CD8-positive, alpha-beta memory T cell (primary cell): Measurements from ENCODE around the gene SIDT1. TPM values are rescaled to one million over a fixed set of nuclear protein-coding genes. Genes with fewer than 3 reads are reported as not detected.

Source experiments
- CTCF ChIA-PET: fragments of 350-600 bp; sonication (Branson Sonifier 250); formaldehyde crosslinking; loops from one replicate; lab custom pipeline; 2021; ENCODE audit warnings: antibody characterized with exemption; lab: Charles Lee
- POLR2A ChIA-PET: fragments of 350-600 bp; sonication (Branson Sonifier 250); formaldehyde crosslinking; loops from one replicate; lab custom pipeline; 2021; ENCODE audit warnings: antibody characterized with exemption; lab: Charles Lee
- DNase-seq, 5 donors: peaks; one replicate each; pipeline versions ENCODE4 v3.0.0 to v3.0.0-alpha.2; 2020 to 2022; ENCODE audit warnings: mixed read lengths in 1 of 5
- H3K27ac ChIP-seq: one replicate; pipeline ENCODE4 v1.7.0; 2013; ENCODE audit warnings: low read depth, mild to moderate bottlenecking, low read length, moderate library complexity
- H3K27me3 ChIP-seq: 2 replicates; pipeline ENCODE4 v1.7.0; 2013; ENCODE audit warnings: low read length, mild to moderate bottlenecking; ENCODE audit not compliant: insufficient read depth, poor library complexity, severe bottlenecking
- H3K36me3 ChIP-seq: 2 replicates; pipeline ENCODE4 v1.7.0; 2013; ENCODE audit warnings: mild to moderate bottlenecking, low read length, moderate library complexity; ENCODE audit not compliant: insufficient read depth
- H3K4me1 ChIP-seq: 2 replicates; pipeline ENCODE4 v1.7.0; 2013; ENCODE audit warnings: mild to moderate bottlenecking, low read length, moderate library complexity; ENCODE audit not compliant: insufficient read depth
- H3K4me3 ChIP-seq: 2 replicates; pipeline ENCODE4 v1.7.0; 2013; ENCODE audit warnings: mild to moderate bottlenecking, low read length
- H3K9me3 ChIP-seq: 2 replicates; pipeline ENCODE4 v1.7.0; 2013; ENCODE audit warnings: mild to moderate bottlenecking, low read length
- H3K27ac Mint-ChIP-seq, 8 donors: one replicate each; pipeline ENCODE4 v1.8.0; 2020 to 2021; ENCODE audit warnings: mixed read lengths in 8 of 8, mild to moderate bottlenecking in 6 of 8, inconsistent platforms in 3 of 8, moderate library complexity in 3 of 8
- H3K27me3 Mint-ChIP-seq, 2 donors: one replicate each; pipeline ENCODE4 v1.8.0; 2020 to 2021; ENCODE audit warnings: mixed read lengths in 2 of 2, mild to moderate bottlenecking in 1 of 2, moderate library complexity in 1 of 2
- H3K36me3 Mint-ChIP-seq, 3 donors: one replicate each; pipeline ENCODE4 v1.8.0; 2020 to 2021; ENCODE audit warnings: mixed read lengths in 3 of 3, inconsistent platforms in 1 of 3, mild to moderate bottlenecking in 1 of 3
- H3K4me1 Mint-ChIP-seq, 3 donors: one replicate each; pipeline ENCODE4 v1.8.0; 2020 to 2021; ENCODE audit warnings: mixed read lengths in 3 of 3, inconsistent platforms in 1 of 3, mild to moderate bottlenecking in 1 of 3
- H3K4me3 Mint-ChIP-seq, 7 donors: one replicate each; pipeline ENCODE4 v1.8.0; 2020 to 2021; ENCODE audit warnings: mixed read lengths in 7 of 7, mild to moderate bottlenecking in 6 of 7, moderate library complexity in 4 of 7, inconsistent platforms in 2 of 7
- H3K9me3 Mint-ChIP-seq, 5 donors: one replicate each; pipeline ENCODE4 v1.8.0; 2020 to 2022; ENCODE audit warnings: mixed read lengths in 5 of 5, mild to moderate bottlenecking in 3 of 5, moderate library complexity in 2 of 5, inconsistent platforms in 1 of 5
- polyA plus RNA-seq: library from polyadenylated mRNA; unstranded; fragments of 300-500 nt; fragmentation: Illumina TruSeq; gene quantifications from one replicate; pipeline ENCODE4 v1.2.3, GENCODE V29; 2021
- total RNA-seq, 2 experiments: library from RNA; stranded (reverse); gene quantifications; one replicate each; pipeline ENCODE4 v1.2.3, GENCODE V29; 2021

SIDT1 gene
- total and polyA plus RNA-seq, 3 experiments from 2014 or later = 14.8 to 23.9 (median 16.6) TPM

DNA sequence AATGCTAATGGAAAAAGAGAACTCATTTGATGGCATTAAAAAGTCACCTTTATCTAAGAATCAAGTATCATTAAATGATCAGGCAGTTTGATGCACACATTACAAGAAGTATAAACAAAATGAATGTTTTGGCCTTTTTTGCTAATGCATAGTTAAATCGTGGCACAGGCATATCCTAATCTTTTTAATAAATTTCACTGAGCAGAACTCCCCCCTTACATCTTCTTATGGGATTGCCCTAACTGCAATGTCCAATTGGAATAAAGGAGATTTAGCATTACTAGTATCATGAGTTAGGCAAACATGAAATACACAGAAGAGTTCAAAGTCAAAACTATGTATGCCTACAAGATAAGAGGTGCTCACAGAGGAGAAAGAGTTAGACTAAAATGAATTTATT, 131.4 kb downstream of the SIDT1 start:
- Histone ChIP-seq H3K36me3 (no peaks in the 10 kb centered on the region), H3K4me1 (no peaks in the 10 kb centered on the region), H3K27me3 (no peaks in the 10 kb centered on the region), H3K9me3 (no peaks in the 10 kb centered on the region), H3K27ac (no peak overlapping the region), H3K4me3 (no peak overlapping the region)
- CTCF ChIA-PET = interaction anchor here (0.9 kb wide), 1 partner anchor 14 kb away, joined by 3 read pairs; no protein-coding TSS in a partner anchor
- Mint-ChIP-seq H3K4me1 (peaks cover 12 to 23% (median 18%) of the 10 kb centered on the region in 3 donors), H3K9me3 (no peaks in the 10 kb centered on the region), H3K27me3 (no peaks in the 10 kb centered on the region), H3K27ac (no peak overlapping the region), H3K4me3 (no peak overlapping the region), H3K36me3 (peaks cover 35 to 80% (median 55%) of the 10 kb centered on the region in 3 donors)
- no peak for DNase-seq
- POLR2A ChIA-PET = no interaction called here

DNA sequence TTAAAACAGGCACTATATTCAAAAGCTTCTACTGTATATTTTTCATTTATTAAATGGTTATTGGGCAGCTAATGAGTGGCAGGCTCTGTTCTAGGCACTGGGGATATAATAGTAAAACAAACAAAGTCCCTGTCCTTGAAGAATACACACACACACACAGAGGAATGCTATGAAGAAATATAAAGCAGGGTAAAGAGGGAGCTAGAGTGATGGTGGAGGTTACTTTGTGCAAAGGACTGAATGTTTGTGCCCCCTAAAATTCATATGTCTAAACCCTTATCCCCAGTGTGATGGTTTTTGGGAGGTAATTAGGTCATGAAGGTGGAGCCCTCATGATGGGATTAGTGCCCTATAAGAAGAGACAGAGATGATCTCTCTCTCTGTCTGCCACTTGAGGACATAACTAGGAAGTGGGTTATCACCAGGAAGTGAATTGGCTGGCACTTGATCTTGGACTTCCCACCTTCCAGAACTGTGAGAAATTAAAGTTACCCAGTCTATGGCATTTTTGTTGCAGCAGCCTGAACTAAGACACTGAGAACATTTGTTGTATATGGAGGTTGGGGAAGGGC, 132.3 kb downstream of the SIDT1 start:
- POLR2A ChIA-PET = no interaction called here
- H3K9me3 ChIP-seq = no peaks in the 10 kb centered on the region
- Mint-ChIP-seq H3K9me3 (no peaks in the 10 kb centered on the region), H3K4me1 (peaks cover 13 to 25% (median 24%) of the 10 kb centered on the region in 3 donors), H3K27me3 (no peaks in the 10 kb centered on the region), H3K27ac (peak overlapping the region in 5 of 8 donors; percentile 19 to 77 (median 30)), H3K4me3 (no peak overlapping the region), H3K36me3 (peaks cover 33 to 78% (median 47%) of the 10 kb centered on the region in 3 donors)
- H3K27me3 ChIP-seq = no peaks in the 10 kb centered on the region
- H3K27ac ChIP-seq = no peak overlapping the region
- CTCF ChIA-PET = no interaction called here
- no peaks in the 10 kb centered on the region for H3K4me1 ChIP-seq
- H3K4me3 ChIP-seq = no peak overlapping the region
- no peak for DNase-seq
- no peaks in the 10 kb centered on the region for H3K36me3 ChIP-seq

DNA sequence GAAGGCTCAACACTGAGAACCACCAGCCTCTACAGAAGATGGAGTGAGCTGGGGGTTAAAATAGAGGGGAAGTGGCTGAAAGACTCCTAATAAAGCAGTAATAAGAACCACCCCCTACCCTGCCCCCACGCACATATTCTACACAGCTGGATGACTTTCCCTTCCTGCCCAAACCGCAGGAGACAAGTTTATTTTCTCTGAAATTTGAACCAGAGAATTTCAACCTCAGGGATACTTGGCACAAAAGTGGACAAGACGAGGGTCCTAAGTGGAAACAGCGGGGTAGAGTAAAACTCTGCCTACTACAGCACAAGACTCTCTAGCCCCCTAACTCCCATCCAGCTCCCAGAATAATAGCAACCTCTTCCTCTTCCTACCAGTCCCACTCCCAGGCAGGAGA, 135.7 kb downstream of the SIDT1 start:
- DNase-seq = no peak
- POLR2A ChIA-PET = no interaction called here
- H3K36me3 Mint-ChIP-seq = peaks cover 29 to 74% (median 30%) of the 10 kb centered on the region in 3 donors
- CTCF ChIA-PET = interaction anchor here (1.2 kb wide), 1 partner anchor 31 kb away, joined by 3 read pairs; no protein-coding TSS in a partner anchor
- peak overlapping the region in 1 of 8 donors; percentile 8 for H3K27ac Mint-ChIP-seq
- no peaks in the 10 kb centered on the region for H3K9me3 Mint-ChIP-seq
- Histone ChIP-seq H3K36me3 (no peaks in the 10 kb centered on the region), H3K27ac (no peak overlapping the region), H3K27me3 (no peaks in the 10 kb centered on the region), H3K4me1 (no peaks in the 10 kb centered on the region), H3K9me3 (no peaks in the 10 kb centered on the region), H3K4me3 (no peak overlapping the region)
- H3K4me1 Mint-ChIP-seq = peaks cover 14 to 31% (median 26%) of the 10 kb centered on the region in 3 donors
- H3K27me3 Mint-ChIP-seq = peaks cover 0 to 2% of the 10 kb centered on the region in 2 donors
- H3K4me3 Mint-ChIP-seq = no peak overlapping the region

DNA sequence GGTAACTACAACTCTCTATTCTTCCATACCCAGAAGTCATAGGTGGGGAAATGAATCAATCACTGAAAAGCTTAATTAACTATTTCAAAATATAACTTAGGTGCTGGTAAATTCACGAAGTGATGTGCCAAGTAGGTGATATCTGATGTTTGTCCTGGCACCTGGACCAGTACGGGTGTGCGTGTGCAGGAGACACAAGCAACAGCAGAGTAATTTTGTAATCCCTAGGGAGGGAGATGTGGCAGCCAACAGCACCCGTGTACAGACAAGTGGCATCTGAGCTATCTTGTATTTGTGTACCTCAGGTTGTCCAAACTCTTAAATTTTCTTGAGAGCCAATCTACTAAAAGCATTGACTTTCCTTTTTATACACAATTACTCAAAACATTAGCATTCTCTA, 141.2 kb downstream of the SIDT1 start:
- ChIA-PET POLR2A (no interaction called here), CTCF (interaction anchor here (1.0 kb wide), 1 partner anchor 63 kb away, joined by 3 read pairs; no protein-coding TSS in a partner anchor)

DNA sequence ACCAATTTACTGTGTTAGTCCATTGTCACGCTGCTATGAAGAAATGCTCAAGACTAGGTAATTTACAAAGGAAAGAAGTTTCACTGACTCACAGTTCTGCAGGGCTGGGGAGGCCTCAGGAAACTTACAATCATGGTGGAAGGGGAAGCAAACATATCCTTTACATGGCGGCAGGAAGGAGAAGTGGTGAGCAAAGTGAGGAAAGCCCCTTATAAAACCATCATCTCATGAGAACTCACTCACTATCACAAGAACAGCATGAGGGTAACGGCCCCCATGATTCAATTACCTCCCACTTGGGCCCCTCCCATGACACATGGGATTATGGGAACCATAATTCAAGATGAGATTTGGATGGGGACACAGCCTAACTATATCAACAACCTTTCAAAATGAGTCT, 143.9 kb downstream of the SIDT1 start:
- POLR2A ChIA-PET = no interaction called here
- Histone ChIP-seq H3K4me3 (no peak overlapping the region), H3K36me3 (peaks cover 8% of the 10 kb centered on the region), H3K27me3 (no peaks in the 10 kb centered on the region), H3K9me3 (no peaks in the 10 kb centered on the region), H3K27ac (no peak overlapping the region), H3K4me1 (no peaks in the 10 kb centered on the region)
- Mint-ChIP-seq H3K27ac (peak overlapping the region in 2 of 8 donors; percentile 34 to 69), H3K27me3 (no peaks in the 10 kb centered on the region), H3K36me3 (peaks cover 1 to 52% (median 17%) of the 10 kb centered on the region in 3 donors), H3K9me3 (no peaks in the 10 kb centered on the region), H3K4me1 (peaks cover 11 to 36% (median 28%) of the 10 kb centered on the region in 3 donors), H3K4me3 (no peak overlapping the region)
- DNase-seq = no peak
- CTCF ChIA-PET = no interaction called here

More for the DNA sequence above, 141.2 kb downstream of the SIDT1 start:
- peaks cover 0 to 2% of the 10 kb centered on the region in 2 donors for H3K27me3 Mint-ChIP-seq
- Histone ChIP-seq H3K27ac (no peak overlapping the region), H3K4me3 (no peak overlapping the region), H3K4me1 (no peaks in the 10 kb centered on the region), H3K36me3 (peaks cover 8% of the 10 kb centered on the region), H3K9me3 (no peaks in the 10 kb centered on the region), H3K27me3 (no peaks in the 10 kb centered on the region)
- no peak overlapping the region for H3K27ac Mint-ChIP-seq
- no peak overlapping the region for H3K4me3 Mint-ChIP-seq
- peaks cover 7 to 72% (median 24%) of the 10 kb centered on the region in 3 donors for H3K36me3 Mint-ChIP-seq
- H3K4me1 Mint-ChIP-seq = peaks cover 6 to 34% (median 26%) of the 10 kb centered on the region in 3 donors
- H3K9me3 Mint-ChIP-seq = no peaks in the 10 kb centered on the region
- no peak for DNase-seq

DNA sequence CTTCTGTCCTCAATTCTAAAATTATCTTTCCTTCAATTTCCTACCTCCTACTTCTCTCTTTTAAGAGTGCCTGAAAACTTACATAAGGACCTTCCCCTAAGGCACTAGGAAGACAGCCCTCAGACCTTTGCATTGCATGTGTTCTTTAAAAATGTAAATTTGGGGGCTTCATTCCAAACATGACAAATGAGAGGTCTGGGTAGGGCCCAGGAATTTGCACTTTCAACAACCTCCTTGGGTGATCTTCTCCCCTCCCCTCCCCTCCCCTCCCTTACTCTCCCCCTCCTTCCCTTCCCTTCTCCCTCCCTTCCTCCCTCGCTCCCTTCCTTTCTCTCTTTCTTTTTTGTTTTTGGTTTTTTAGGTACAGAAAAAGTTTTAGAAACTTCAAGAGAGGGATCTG, 145.4 kb downstream of the SIDT1 start:
- H3K4me3 Mint-ChIP-seq = no peak overlapping the region
- POLR2A ChIA-PET = no interaction called here
- H3K4me1 Mint-ChIP-seq = peaks cover 14 to 39% (median 33%) of the 10 kb centered on the region in 3 donors
- Histone ChIP-seq H3K4me1 (no peaks in the 10 kb centered on the region), H3K27ac (no peak overlapping the region), H3K4me3 (no peak overlapping the region), H3K9me3 (no peaks in the 10 kb centered on the region), H3K27me3 (no peaks in the 10 kb centered on the region), H3K36me3 (peaks cover 8% of the 10 kb centered on the region)
- DNase-seq = no peak
- CTCF ChIA-PET = no interaction called here
- no peaks in the 10 kb centered on the region for H3K27me3 Mint-ChIP-seq
- peaks cover 0 to 42% (median 16%) of the 10 kb centered on the region in 3 donors for H3K36me3 Mint-ChIP-seq
- no peaks in the 10 kb centered on the region for H3K9me3 Mint-ChIP-seq
- H3K27ac Mint-ChIP-seq = peak overlapping the region in 2 of 8 donors; percentile 1 to 5

DNA sequence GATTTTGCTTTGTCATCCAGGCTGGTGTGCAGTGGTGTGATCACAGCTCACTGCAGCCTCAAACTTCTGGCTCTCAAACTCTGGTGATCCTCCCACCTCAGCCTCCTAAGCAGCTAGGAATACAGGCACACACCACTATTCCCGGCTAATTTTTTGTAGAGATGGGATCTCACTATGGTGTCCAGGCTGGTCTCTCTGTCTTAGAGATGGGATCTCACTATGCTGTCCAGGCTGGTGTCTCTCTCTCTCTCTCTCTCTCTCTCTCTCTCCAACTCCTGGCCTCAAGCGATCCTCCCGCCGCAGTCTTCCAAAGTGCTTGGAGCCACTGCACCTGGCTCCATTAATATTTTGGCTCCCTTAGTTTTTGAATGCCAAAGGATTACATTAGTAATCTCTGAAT, 146.4 kb downstream of the SIDT1 start:
- no peak overlapping the region for H3K4me3 ChIP-seq
- Mint-ChIP-seq H3K27me3 (no peaks in the 10 kb centered on the region), H3K9me3 (peaks cover 0 to 1% (median 0%) of the 10 kb centered on the region in 5 donors), H3K27ac (peak overlapping the region in 3 of 8 donors; percentile 8 to 61 (median 23)), H3K36me3 (peaks cover 2 to 35% (median 15%) of the 10 kb centered on the region in 3 donors), H3K4me1 (peaks cover 14 to 42% (median 35%) of the 10 kb centered on the region in 3 donors), H3K4me3 (no peak overlapping the region)
- POLR2A ChIA-PET = no interaction called here
- CTCF ChIA-PET = no interaction called here
- H3K36me3 ChIP-seq = peaks cover 8% of the 10 kb centered on the region
- no peaks in the 10 kb centered on the region for H3K4me1 ChIP-seq
- no peak overlapping the region for H3K27ac ChIP-seq
- H3K27me3 ChIP-seq = no peaks in the 10 kb centered on the region
- H3K9me3 ChIP-seq = no peaks in the 10 kb centered on the region
- DNase-seq = no peak
